ENCODE results near the gene GAMT. TPM values are rescaled to one million over a fixed set of nuclear protein-coding genes. Genes with fewer than 3 reads are reported as not detected.

Gene GAMT
- total RNA-seq, 1 experiment from 2014 or later: 27.7 TPM

- CTCF ChIA-PET: interaction anchor here (1.7 kb wide), 1 partner anchor 81 kb away, joined by 3 read pairs; no protein-coding TSS in a partner anchor
- TF ChIP-seq ZNF396 (CRISPR knock-in tag; IDR thresholded peaks at IDR 0.05; ENCODE audit: borderline replicate concordance): no peak
- no peak for TF ChIP-seq ARID4B (CRISPR knock-in tag; IDR thresholded peaks at IDR 0.05; ENCODE audit: borderline replicate concordance)
- TF ChIP-seq RORB (CRISPR knock-in tag; IDR thresholded peaks at IDR 0.05): no peak
- TF ChIP-seq PRRX2 (CRISPR knock-in tag; IDR thresholded peaks at IDR 0.05): no peak
- TF ChIP-seq ZNF423 (CRISPR knock-in tag; IDR thresholded peaks at IDR 0.05): no peak
- no peak for TF ChIP-seq SOX15 (CRISPR knock-in tag; IDR thresholded peaks at IDR 0.05)
- TF ChIP-seq GRHL2 (CRISPR knock-in tag; IDR thresholded peaks at IDR 0.05; ENCODE audit: insufficient replicate concordance, severe bottlenecking): no peak
- TF ChIP-seq KAT7 (CRISPR knock-in tag; IDR thresholded peaks at IDR 0.05; ENCODE audit: borderline replicate concordance): no peak
- TF ChIP-seq ZBTB21 (CRISPR knock-in tag; IDR thresholded peaks at IDR 0.05; ENCODE audit: borderline replicate concordance): no peak
- TF ChIP-seq ERG (CRISPR knock-in tag; IDR thresholded peaks at IDR 0.05): no peak
- TF ChIP-seq ESRRA (CRISPR knock-in tag; IDR thresholded peaks at IDR 0.05; ENCODE audit: borderline replicate concordance): no peak
- no peak for TF ChIP-seq PRDM15 (CRISPR knock-in tag; IDR thresholded peaks at IDR 0.05)
- TF ChIP-seq JAZF1 (CRISPR knock-in tag; IDR thresholded peaks at IDR 0.05): no peak
These were observed 41.1 kb downstream of the GAMT start for GRCh38 chr19:1360126-1360817.

GRCh38 chr19:1357531-1358109, 43.7 kb downstream of the GAMT start:
- peaks cover 51% of the 10 kb centered on the region for H3K36me3 Mint-ChIP-seq
- TF ChIP-seq SP1 (CRISPR knock-in tag; conservative IDR thresholded peaks at IDR 0.05): no peak
- TF ChIP-seq ATF6 (CRISPR knock-in tag; IDR thresholded peaks at IDR 0.05): no peak
- no peak for TF ChIP-seq CREB1 (CRISPR knock-in tag; IDR thresholded peaks at IDR 0.05)
- no peak for TF ChIP-seq SMAD3 (CRISPR knock-in tag; IDR thresholded peaks at IDR 0.05; ENCODE audit: borderline replicate concordance)
- no peak for TF ChIP-seq ZMAT4 (CRISPR knock-in tag; IDR thresholded peaks at IDR 0.05)
- TF ChIP-seq TP53 (CRISPR knock-in tag; IDR thresholded peaks at IDR 0.05): no peak
- H3K27me3 Mint-ChIP-seq (ENCODE audit: low read depth): no peaks in the 10 kb centered on the region
- ATAC-seq (peak; percentile 21), DNase-seq (ENCODE audit: low spot score) (no peak)
- peak overlapping the region; percentile 51 for H3K4me3 Mint-ChIP-seq
- ChIA-PET POLR2A (interaction anchor here (0.6 to 0.7 kb wide), 2 partner anchors 16 to 1733 kb away, joined by 3 read pairs; no protein-coding TSS in a partner anchor), CTCF (interaction anchor here (1.0 to 1.3 kb wide), 4 partner anchors 42 to 91 kb away, joined by 3 to 7 read pairs (median 3); no protein-coding TSS in a partner anchor)
- H3K9me3 Mint-ChIP-seq: no peaks in the 10 kb centered on the region
- H3K27ac Mint-ChIP-seq: peak overlapping the region; percentile 58
- peaks cover 43% of the 10 kb centered on the region for H3K4me1 Mint-ChIP-seq

More at GRCh38 chr19:1360126-1360817, 41.1 kb downstream of the GAMT start:
- Mint-ChIP-seq H3K9me3 (no peaks in the 10 kb centered on the region), H3K27ac (peak overlapping the region; percentile 63; the same call in 1 of the 2 replicates), H3K4me1 (peaks cover 41% of the 10 kb centered on the region), H3K36me3 (peaks cover 73% of the 10 kb centered on the region), H3K4me3 (no peak overlapping the region), H3K27me3 (ENCODE audit: low read depth) (no peaks in the 10 kb centered on the region)
- ATAC-seq (no peak), DNase-seq (ENCODE audit: low spot score) (no peak)
- POLR2A ChIA-PET: no interaction called here
